Measurements from ENCODE around the gene DRAP1. TPM values are rescaled to one million over a fixed set of nuclear protein-coding genes. Genes with fewer than 3 reads are reported as not detected.
A peak's percentile ranks its signal among the peaks of the same experiment; 100 is the strongest.

Gene DRAP1
- total and polyA plus RNA-seq, 9 of the 15 experiments (the other 6 are each of a cell fraction or from before 2014, with no cell fraction given), result 9.6 to 200 (median 92.9) TPM

DNA sequence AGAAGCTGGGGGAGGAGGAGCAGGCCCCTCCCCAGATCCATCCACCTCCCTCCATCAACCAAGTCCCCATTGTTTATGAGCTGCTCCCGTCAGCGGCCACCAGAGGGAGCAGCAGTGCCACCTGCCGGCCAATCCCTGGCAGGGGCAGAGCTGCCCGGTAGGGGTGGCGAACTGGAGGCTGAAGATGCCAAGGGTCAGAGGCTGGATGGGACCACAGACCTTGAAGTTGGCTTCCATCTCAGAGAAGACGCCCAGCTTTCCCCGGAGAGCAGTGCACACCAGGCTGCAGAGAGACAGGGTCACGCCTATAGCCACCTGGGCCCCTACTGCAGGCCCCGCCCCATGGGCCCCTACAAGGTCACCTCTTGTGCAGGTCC is 34.5 kb upstream of the DRAP1 start (continued):
- TF ChIP-seq, protein P1, sequence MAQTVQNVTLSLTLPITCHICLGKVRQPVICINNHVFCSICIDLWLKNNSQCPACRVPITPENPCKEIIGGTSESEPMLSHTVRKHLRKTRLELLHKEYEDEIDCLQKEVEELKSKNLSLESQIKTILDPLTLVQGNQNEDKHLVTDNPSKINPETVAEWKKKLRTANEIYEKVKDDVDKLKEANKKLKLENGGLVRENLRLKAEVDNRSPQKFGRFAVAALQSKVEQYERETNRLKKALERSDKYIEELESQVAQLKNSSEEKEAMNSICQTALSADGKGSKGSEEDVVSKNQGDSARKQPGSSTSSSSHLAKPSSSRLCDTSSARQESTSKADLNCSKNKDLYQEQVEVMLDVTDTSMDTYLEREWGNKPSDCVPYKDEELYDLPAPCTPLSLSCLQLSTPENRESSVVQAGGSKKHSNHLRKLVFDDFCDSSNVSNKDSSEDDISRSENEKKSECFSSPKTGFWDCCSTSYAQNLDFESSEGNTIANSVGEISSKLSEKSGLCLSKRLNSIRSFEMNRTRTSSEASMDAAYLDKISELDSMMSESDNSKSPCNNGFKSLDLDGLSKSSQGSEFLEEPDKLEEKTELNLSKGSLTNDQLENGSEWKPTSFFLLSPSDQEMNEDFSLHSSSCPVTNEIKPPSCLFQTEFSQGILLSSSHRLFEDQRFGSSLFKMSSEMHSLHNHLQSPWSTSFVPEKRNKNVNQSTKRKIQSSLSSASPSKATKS (CRISPR knock-in tag; IDR thresholded peaks at IDR 0.05), result no peak
- no peak for TF ChIP-seq GTF2E2 (tag; IDR thresholded peaks at IDR 0.05)
- no peak for TF ChIP-seq CBX2 (IDR thresholded peaks at IDR 0.05; ENCODE audit: insufficient read depth, low read length, poor library complexity, severe bottlenecking)
- TF ChIP-seq HNRNPLL (IDR thresholded peaks at IDR 0.05; ENCODE audit: low read depth, low read length, poor library complexity, severe bottlenecking), result no peak
- TF ChIP-seq SAP30 (IDR thresholded peaks at IDR 0.05; ENCODE audit: borderline replicate concordance, insufficient read depth, low read depth, low read length, poor library complexity, severe bottlenecking), result no peak
- TF ChIP-seq SIN3A (IDR thresholded peaks at IDR 0.05; ENCODE audit: borderline replicate concordance in 2 of 2, control insufficient read depth in 1 of 2, low read depth in 2 of 2, low read length in 2 of 2), result no peak
- TF ChIP-seq, protein P2, sequence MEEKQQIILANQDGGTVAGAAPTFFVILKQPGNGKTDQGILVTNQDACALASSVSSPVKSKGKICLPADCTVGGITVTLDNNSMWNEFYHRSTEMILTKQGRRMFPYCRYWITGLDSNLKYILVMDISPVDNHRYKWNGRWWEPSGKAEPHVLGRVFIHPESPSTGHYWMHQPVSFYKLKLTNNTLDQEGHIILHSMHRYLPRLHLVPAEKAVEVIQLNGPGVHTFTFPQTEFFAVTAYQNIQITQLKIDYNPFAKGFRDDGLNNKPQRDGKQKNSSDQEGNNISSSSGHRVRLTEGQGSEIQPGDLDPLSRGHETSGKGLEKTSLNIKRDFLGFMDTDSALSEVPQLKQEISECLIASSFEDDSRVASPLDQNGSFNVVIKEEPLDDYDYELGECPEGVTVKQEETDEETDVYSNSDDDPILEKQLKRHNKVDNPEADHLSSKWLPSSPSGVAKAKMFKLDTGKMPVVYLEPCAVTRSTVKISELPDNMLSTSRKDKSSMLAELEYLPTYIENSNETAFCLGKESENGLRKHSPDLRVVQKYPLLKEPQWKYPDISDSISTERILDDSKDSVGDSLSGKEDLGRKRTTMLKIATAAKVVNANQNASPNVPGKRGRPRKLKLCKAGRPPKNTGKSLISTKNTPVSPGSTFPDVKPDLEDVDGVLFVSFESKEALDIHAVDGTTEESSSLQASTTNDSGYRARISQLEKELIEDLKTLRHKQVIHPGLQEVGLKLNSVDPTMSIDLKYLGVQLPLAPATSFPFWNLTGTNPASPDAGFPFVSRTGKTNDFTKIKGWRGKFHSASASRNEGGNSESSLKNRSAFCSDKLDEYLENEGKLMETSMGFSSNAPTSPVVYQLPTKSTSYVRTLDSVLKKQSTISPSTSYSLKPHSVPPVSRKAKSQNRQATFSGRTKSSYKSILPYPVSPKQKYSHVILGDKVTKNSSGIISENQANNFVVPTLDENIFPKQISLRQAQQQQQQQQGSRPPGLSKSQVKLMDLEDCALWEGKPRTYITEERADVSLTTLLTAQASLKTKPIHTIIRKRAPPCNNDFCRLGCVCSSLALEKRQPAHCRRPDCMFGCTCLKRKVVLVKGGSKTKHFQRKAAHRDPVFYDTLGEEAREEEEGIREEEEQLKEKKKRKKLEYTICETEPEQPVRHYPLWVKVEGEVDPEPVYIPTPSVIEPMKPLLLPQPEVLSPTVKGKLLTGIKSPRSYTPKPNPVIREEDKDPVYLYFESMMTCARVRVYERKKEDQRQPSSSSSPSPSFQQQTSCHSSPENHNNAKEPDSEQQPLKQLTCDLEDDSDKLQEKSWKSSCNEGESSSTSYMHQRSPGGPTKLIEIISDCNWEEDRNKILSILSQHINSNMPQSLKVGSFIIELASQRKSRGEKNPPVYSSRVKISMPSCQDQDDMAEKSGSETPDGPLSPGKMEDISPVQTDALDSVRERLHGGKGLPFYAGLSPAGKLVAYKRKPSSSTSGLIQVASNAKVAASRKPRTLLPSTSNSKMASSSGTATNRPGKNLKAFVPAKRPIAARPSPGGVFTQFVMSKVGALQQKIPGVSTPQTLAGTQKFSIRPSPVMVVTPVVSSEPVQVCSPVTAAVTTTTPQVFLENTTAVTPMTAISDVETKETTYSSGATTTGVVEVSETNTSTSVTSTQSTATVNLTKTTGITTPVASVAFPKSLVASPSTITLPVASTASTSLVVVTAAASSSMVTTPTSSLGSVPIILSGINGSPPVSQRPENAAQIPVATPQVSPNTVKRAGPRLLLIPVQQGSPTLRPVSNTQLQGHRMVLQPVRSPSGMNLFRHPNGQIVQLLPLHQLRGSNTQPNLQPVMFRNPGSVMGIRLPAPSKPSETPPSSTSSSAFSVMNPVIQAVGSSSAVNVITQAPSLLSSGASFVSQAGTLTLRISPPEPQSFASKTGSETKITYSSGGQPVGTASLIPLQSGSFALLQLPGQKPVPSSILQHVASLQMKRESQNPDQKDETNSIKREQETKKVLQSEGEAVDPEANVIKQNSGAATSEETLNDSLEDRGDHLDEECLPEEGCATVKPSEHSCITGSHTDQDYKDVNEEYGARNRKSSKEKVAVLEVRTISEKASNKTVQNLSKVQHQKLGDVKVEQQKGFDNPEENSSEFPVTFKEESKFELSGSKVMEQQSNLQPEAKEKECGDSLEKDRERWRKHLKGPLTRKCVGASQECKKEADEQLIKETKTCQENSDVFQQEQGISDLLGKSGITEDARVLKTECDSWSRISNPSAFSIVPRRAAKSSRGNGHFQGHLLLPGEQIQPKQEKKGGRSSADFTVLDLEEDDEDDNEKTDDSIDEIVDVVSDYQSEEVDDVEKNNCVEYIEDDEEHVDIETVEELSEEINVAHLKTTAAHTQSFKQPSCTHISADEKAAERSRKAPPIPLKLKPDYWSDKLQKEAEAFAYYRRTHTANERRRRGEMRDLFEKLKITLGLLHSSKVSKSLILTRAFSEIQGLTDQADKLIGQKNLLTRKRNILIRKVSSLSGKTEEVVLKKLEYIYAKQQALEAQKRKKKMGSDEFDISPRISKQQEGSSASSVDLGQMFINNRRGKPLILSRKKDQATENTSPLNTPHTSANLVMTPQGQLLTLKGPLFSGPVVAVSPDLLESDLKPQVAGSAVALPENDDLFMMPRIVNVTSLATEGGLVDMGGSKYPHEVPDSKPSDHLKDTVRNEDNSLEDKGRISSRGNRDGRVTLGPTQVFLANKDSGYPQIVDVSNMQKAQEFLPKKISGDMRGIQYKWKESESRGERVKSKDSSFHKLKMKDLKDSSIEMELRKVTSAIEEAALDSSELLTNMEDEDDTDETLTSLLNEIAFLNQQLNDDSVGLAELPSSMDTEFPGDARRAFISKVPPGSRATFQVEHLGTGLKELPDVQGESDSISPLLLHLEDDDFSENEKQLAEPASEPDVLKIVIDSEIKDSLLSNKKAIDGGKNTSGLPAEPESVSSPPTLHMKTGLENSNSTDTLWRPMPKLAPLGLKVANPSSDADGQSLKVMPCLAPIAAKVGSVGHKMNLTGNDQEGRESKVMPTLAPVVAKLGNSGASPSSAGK (IDR thresholded peaks at IDR 0.05), result no peak
- no peak for TF ChIP-seq PTTG1 (tag; IDR thresholded peaks at IDR 0.05; ENCODE audit: low read depth)
- TF ChIP-seq, protein P3, sequence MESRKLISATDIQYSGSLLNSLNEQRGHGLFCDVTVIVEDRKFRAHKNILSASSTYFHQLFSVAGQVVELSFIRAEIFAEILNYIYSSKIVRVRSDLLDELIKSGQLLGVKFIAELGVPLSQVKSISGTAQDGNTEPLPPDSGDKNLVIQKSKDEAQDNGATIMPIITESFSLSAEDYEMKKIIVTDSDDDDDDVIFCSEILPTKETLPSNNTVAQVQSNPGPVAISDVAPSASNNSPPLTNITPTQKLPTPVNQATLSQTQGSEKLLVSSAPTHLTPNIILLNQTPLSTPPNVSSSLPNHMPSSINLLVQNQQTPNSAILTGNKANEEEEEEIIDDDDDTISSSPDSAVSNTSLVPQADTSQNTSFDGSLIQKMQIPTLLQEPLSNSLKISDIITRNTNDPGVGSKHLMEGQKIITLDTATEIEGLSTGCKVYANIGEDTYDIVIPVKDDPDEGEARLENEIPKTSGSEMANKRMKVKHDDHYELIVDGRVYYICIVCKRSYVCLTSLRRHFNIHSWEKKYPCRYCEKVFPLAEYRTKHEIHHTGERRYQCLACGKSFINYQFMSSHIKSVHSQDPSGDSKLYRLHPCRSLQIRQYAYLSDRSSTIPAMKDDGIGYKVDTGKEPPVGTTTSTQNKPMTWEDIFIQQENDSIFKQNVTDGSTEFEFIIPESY (CRISPR knock-in tag; IDR thresholded peaks at IDR 0.05), result 0 out of 2 replicates have a peak, but pooled peaks have one; percentile 35
- no peak for TF ChIP-seq ZNF133 (CRISPR knock-in tag; IDR thresholded peaks at IDR 0.05)
- TF ChIP-seq CREM (IDR thresholded peaks at IDR 0.05; ENCODE audit: low read depth), result peak; percentile 71
